SKM-1 treated with dmso at 0.1 percent for 144 hours (cell line): Measurements from ENCODE around the gene PTPRN2.
"Not testable (repeated sequence)": the region's sequence is repeated elsewhere in the genome, so short reads cannot be mapped to it uniquely, and the experiment has no call there.

ENCODE experiments used
- DNase-seq: peaks from one replicate; lab custom pipeline; 2025; ENCODE audit not compliant: unreplicated experiment; lab: John Stamatoyannopoulos, UW

The PTPRN2 gene

GRCh38 chr7:158285383-158285770 is 302.2 kb downstream of the PTPRN2 start:
- DNase-seq: no peak

- DNase-seq: no peak
These were observed 302.8 kb downstream of the PTPRN2 start for GRCh38 chr7:158284617-158285382.

- DNase-seq: no peak
These were observed 303.5 kb downstream of the PTPRN2 start for GRCh38 chr7:158284121-158284520.

GRCh38 chr7:158283016-158283974 is 304.3 kb downstream of the PTPRN2 start:
- no peak for DNase-seq

- DNase-seq: no peak
These were observed 305.1 kb downstream of the PTPRN2 start for GRCh38 chr7:158282461-158283001.

GRCh38 chr7:158281441-158281840 is 306.2 kb downstream of the PTPRN2 start:
- no peak for DNase-seq

- no peak for DNase-seq
These were observed 307.0 kb downstream of the PTPRN2 start for GRCh38 chr7:158280448-158281144.

GRCh38 chr7:158279539-158280447 is 307.8 kb downstream of the PTPRN2 start:
- DNase-seq: no peak

GRCh38 chr7:158278745-158279320 is 308.8 kb downstream of the PTPRN2 start:
- DNase-seq: no peak

GRCh38 chr7:158277219-158278141 is 310.1 kb downstream of the PTPRN2 start:
- DNase-seq: no peak

GRCh38 chr7:158276414-158277218 is 311.0 kb downstream of the PTPRN2 start:
- DNase-seq: no peak

GRCh38 chr7:158275711-158276413 is 311.8 kb downstream of the PTPRN2 start:
- DNase-seq: no peak

GRCh38 chr7:158274996-158275395 is 312.6 kb downstream of the PTPRN2 start:
- no peak for DNase-seq

- DNase-seq: no peak
These were observed 313.2 kb downstream of the PTPRN2 start for GRCh38 chr7:158274404-158274811.

GRCh38 chr7:158273756-158274342 is 313.8 kb downstream of the PTPRN2 start:
- DNase-seq: not testable (repeated sequence)

GRCh38 chr7:158273138-158273651 is 314.4 kb downstream of the PTPRN2 start:
- no peak for DNase-seq
